GM12873 (cell line): ENCODE data around the gene FAM50A.

ENCODE experiments used
- TF ChIP-seq, protein P1 (sequence below): IDR thresholded peaks from 2 replicates; pipeline ENCODE4 v1.5.1; 2012; ENCODE audit warnings: low read depth, mild to moderate bottlenecking, moderate library complexity, low read length, control low read depth; ENCODE audit not compliant: insufficient read depth; ENCODE audit errors: missing control alignments

The FAM50A gene

DNA sequence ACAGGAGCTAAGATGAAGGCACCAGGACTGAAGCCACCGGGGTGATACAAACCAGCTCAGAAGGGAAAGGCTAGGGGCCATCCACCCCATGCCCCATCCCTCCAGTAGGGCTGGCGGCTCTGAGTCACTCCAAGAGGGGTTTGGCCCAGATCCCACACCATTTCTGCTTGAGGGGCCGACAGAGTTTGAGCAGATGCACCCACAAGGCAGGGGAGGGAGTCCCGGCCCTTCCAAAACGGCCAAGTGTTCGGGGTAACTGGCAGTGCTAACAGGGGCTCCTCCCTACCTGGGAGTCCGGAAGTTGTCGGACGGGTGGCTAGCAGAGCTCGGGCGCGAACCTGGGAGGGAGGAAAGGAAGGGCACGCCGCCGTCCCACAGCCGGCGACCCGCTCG, 46.1 kb downstream of the FAM50A start:
- TF ChIP-seq, protein P1, sequence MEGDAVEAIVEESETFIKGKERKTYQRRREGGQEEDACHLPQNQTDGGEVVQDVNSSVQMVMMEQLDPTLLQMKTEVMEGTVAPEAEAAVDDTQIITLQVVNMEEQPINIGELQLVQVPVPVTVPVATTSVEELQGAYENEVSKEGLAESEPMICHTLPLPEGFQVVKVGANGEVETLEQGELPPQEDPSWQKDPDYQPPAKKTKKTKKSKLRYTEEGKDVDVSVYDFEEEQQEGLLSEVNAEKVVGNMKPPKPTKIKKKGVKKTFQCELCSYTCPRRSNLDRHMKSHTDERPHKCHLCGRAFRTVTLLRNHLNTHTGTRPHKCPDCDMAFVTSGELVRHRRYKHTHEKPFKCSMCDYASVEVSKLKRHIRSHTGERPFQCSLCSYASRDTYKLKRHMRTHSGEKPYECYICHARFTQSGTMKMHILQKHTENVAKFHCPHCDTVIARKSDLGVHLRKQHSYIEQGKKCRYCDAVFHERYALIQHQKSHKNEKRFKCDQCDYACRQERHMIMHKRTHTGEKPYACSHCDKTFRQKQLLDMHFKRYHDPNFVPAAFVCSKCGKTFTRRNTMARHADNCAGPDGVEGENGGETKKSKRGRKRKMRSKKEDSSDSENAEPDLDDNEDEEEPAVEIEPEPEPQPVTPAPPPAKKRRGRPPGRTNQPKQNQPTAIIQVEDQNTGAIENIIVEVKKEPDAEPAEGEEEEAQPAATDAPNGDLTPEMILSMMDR, result no peak

DNA sequence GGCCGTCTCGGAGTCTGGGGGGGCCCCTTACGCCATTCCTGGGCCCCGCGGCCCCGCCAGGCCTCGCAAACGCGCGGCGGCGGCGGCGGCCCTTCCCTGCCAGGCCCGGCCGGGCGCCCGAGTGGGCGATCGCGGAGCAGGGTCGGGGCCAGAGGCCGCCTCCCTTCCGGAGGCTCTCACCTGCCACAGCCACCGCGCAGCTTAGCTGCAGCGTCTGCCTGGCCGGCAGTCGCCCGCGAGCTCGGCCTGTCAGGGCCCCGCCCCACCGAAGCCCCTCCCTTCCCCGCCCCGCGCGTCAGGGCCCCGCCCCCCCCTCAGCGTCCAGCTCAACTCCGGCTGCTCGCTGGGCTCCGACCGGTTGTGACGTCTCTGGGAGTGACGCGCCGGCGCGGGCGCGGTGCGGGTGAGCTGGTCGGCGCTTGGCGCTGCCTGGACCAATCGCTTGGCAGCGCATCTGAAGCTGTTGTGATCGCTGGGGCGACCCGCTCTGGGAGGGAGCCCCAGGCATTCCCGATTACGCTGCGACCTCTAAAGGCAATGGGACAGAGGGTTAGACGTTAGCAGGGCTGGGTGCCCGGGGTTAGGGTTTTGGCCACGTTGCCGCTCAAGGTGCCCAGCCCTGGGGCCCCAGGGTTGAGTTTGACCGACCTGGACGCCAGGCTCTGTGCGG, 46.6 kb downstream of the FAM50A start, which contains the start of gene SLC10A3:
TSS of gene SLC10A3 (minus strand) at position 216 of the 670 bp plus-strand sequence. CDS start 1,689 bp downstream, outside the sequence.
- TF ChIP-seq, protein P1, result no peak

DNA sequence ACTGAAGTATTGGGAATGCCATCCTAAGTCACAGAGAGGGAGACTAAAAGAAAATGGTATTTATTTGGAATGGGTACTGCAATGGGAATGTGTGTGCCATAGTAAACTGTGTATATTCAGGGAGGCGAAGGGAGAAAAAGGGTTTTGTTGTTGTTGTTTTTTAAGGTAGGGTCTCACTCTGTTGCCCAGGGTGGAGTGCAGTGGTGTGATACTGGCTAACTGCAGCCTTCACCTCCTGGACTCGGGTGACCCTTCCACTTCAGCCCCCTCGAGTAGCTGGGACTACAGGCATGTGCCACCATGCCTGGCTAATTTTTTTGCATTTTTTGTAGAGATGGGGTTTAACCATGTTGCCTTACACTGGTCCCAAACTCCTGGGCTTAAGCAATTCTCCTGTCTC, 50.8 kb downstream of the FAM50A start:
- TF ChIP-seq, protein P1, result no peak

DNA sequence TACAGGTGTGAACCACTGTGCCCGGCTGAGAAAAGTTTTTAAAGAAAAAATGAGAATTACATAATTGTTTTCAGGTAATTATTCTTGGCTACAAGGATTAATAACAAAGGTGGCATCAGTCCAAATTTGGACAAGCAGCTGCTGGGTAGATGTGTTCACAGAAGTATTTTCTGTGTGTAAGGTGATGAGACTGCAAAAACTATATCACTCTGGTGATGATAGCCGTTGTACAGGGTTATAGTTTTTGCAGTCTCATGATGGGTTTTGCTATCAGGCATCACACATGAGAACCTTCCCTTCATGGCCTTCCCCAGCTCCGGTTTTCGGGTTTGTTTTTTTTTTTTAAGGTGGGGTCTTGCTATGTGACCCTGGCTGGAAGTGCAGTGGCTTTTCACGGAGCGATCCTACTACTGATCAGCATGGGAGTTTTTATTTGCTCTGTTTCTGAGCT, 51.6 kb downstream of the FAM50A start:
- TF ChIP-seq, protein P1, result no peak
